Ovary (tissue), 3 donors: ENCODE data around the gene INTS4.
"Not testable (repeated sequence)": the region's sequence is repeated elsewhere in the genome, so short reads cannot be mapped to it uniquely, and the experiment has no call there.

Experiments
- EP300 ChIP-seq: sonication (generic); formaldehyde crosslinking; IDR thresholded peaks from one replicate; pipeline ENCODE4 v1.6.1; 2017; ENCODE audit warnings: antibody characterized with exemption
- POLR2A ChIP-seq: fragments of 450-650 bp; IDR thresholded peaks from one replicate; pipeline ENCODE4 v1.6.1; 2017; ENCODE audit warnings: antibody characterized with exemption, mild to moderate bottlenecking, moderate library complexity
- TF ChIP-seq, protein P1 (sequence below), 3 donors: fragments of 450-650 bp in 2 of 3; fragments of 200-600 bp in 1 of 3; IDR thresholded peaks; one replicate each; pipeline versions ENCODE4 v1.5.1 to v1.8.0; 2016 to 2022; ENCODE audit warnings: antibody characterized with exemption in 3 of 3, mild to moderate bottlenecking in 1 of 3
- donor health status: DM: no; HTN: no; CAD: no.

DNA sequence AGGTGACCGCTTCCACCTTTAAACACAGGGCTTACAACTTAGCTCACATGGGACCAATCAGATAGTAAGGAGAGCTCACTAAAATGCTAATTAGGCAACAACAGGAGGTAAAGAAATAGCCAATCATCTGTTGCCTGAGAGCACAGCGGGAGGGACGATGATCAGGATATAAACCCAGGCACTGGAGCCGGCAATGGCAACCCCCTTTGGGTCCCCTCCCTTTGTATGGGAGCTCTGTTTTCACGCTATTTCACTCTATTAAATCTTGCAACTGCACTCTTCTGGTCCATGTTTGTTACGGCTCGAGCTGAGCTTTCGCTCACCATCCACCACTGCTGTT, 46.9 kb upstream of the INTS4 start:
- TF ChIP-seq, protein P1, sequence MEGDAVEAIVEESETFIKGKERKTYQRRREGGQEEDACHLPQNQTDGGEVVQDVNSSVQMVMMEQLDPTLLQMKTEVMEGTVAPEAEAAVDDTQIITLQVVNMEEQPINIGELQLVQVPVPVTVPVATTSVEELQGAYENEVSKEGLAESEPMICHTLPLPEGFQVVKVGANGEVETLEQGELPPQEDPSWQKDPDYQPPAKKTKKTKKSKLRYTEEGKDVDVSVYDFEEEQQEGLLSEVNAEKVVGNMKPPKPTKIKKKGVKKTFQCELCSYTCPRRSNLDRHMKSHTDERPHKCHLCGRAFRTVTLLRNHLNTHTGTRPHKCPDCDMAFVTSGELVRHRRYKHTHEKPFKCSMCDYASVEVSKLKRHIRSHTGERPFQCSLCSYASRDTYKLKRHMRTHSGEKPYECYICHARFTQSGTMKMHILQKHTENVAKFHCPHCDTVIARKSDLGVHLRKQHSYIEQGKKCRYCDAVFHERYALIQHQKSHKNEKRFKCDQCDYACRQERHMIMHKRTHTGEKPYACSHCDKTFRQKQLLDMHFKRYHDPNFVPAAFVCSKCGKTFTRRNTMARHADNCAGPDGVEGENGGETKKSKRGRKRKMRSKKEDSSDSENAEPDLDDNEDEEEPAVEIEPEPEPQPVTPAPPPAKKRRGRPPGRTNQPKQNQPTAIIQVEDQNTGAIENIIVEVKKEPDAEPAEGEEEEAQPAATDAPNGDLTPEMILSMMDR (IDR thresholded peaks at IDR 0.05) = not testable (repeated sequence)
- TF ChIP-seq POLR2A, EP300: not testable (repeated sequence)
